Nephron (organoid): ENCODE measurements around the gene CYREN.
A peak's percentile ranks its signal among the peaks of the same experiment; 100 is the strongest.

ENCODE experiments used
- H3K27ac Mint-ChIP-seq, 3 experiments: 2 replicates each; pipeline ENCODE4 v1.8.0; 2020; ENCODE audit warnings: mixed read lengths in 3 of 3, mild to moderate bottlenecking in 2 of 3, moderate library complexity in 1 of 3
- H3K27me3 Mint-ChIP-seq: 2 replicates; pipeline ENCODE4 v1.8.0; 2021; ENCODE audit warnings: low read depth, mild to moderate bottlenecking, moderate library complexity, mixed read lengths
- H3K36me3 Mint-ChIP-seq: 2 replicates; pipeline ENCODE4 v1.8.0; 2020; ENCODE audit warnings: low read depth, mixed read lengths
- H3K4me1 Mint-ChIP-seq: 2 replicates; pipeline ENCODE4 v1.8.0; 2020; ENCODE audit warnings: mixed read lengths
- H3K4me3 Mint-ChIP-seq, 3 experiments: 2 replicates each; pipeline ENCODE4 v1.8.0; 2020; ENCODE audit warnings: mild to moderate bottlenecking in 3 of 3, mixed read lengths in 3 of 3, moderate library complexity in 2 of 3
- H3K9me3 Mint-ChIP-seq: 2 replicates; pipeline ENCODE4 v1.8.0; 2020; ENCODE audit warnings: mixed read lengths
- TF ChIP-seq, protein P1 (sequence below), 3 experiments: fragments of 200-600 bp; sonication (generic); IDR thresholded peaks; one replicate each; pipeline ENCODE4 v1.5.0; 2021; ENCODE audit warnings: antibody characterized with exemption in 3 of 3; ENCODE audit not compliant: unreplicated experiment in 3 of 3

The CYREN gene

DNA sequence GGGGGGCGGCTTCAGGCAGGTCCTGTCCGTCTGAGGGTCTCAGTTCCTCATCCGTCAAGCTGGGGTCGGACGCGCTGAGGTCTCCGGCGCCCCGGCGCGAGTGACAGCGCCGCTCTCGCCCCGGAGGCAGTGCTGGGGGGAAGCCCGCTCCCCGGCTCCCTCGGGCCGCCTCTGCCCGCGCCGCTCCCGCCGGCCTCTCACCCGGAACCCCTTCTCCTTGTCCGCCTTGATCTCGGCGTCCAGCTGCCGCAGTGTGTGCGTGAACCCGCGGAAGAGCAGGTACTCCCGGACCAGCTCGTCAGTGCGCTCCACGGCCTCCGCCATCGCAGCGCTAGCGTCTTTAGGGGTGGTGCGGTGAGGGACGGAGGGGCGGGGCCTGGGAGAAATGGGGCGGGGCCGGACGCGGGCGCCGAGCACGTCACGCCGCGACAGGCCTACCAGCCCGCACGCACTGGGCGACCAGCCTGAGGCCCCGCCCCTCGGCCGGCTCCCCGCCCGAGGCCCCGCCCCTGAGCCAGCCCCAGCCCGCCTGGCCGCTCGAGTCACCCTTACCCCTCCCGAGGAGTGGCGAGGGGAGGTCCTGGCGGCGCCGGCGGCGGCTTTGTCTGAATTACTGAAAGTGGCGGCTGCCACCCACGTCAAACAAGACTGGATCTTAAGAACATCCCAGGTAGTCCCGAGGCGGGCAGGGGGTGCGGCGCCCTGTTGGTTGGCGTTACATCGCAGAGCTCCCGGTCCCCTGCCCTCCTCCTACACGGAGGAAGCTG lies 40.9 kb upstream of the CYREN start, which contains the start of gene WDR91:
TSS of gene WDR91 (minus strand) at position 348 of the 767 bp plus-strand sequence. CDS start at position 324, 24 bp downstream.
- Mint-ChIP-seq H3K27ac (peak within 1 kb of the TSS; percentile 91 to 98 (median 96)), H3K36me3 (peaks cover 10% of the 10 kb centered on the region), H3K4me3 (peak within 1 kb of the TSS; percentile 91 to 100 (median 96)), H3K27me3 (peaks cover 3% of the 10 kb centered on the region), H3K4me1 (peaks cover 25% of the 10 kb centered on the region), H3K9me3 (no peaks in the 10 kb centered on the region)
- TF ChIP-seq, protein P1, sequence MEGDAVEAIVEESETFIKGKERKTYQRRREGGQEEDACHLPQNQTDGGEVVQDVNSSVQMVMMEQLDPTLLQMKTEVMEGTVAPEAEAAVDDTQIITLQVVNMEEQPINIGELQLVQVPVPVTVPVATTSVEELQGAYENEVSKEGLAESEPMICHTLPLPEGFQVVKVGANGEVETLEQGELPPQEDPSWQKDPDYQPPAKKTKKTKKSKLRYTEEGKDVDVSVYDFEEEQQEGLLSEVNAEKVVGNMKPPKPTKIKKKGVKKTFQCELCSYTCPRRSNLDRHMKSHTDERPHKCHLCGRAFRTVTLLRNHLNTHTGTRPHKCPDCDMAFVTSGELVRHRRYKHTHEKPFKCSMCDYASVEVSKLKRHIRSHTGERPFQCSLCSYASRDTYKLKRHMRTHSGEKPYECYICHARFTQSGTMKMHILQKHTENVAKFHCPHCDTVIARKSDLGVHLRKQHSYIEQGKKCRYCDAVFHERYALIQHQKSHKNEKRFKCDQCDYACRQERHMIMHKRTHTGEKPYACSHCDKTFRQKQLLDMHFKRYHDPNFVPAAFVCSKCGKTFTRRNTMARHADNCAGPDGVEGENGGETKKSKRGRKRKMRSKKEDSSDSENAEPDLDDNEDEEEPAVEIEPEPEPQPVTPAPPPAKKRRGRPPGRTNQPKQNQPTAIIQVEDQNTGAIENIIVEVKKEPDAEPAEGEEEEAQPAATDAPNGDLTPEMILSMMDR (IDR thresholded peaks at IDR 0.05; ENCODE audit: unreplicated experiment in 3 of 3), result no peak

DNA sequence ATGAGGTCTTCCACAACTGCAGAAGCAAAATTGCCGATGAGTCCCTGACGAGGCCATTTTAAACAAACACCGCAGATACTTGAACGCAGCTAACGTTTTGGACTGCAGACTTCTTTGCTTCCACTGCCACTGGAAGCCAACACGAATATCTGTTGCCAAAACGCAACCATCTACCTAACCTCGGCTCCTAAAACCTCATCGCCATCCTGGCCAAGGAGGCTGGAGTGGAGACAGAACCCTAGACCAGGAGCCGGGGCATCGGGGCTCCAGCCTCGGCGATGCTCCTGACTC lies 40.3 kb upstream of the CYREN start:
- TF ChIP-seq, protein P1 (IDR thresholded peaks at IDR 0.05; ENCODE audit: unreplicated experiment in 3 of 3), result no peak
- H3K9me3 Mint-ChIP-seq, result no peaks in the 10 kb centered on the region
- peak overlapping the region; percentile 91 to 100 (median 96) for H3K4me3 Mint-ChIP-seq
- peaks cover 25% of the 10 kb centered on the region for H3K4me1 Mint-ChIP-seq
- H3K27ac Mint-ChIP-seq, result peak overlapping the region; percentile 89 to 98 (median 91)
- peaks cover 15% of the 10 kb centered on the region for H3K36me3 Mint-ChIP-seq
- H3K27me3 Mint-ChIP-seq, result peaks cover 3% of the 10 kb centered on the region

- peaks cover 24% of the 10 kb centered on the region for H3K36me3 Mint-ChIP-seq
- H3K4me3 Mint-ChIP-seq, result peak overlapping the region; percentile 91 to 100 (median 96)
- H3K27ac Mint-ChIP-seq, result peak overlapping the region; percentile 60 to 98 (median 93)
Observed at GRCh38 chr7:135209225-135209834, 38.8 kb upstream of the CYREN start.

DNA sequence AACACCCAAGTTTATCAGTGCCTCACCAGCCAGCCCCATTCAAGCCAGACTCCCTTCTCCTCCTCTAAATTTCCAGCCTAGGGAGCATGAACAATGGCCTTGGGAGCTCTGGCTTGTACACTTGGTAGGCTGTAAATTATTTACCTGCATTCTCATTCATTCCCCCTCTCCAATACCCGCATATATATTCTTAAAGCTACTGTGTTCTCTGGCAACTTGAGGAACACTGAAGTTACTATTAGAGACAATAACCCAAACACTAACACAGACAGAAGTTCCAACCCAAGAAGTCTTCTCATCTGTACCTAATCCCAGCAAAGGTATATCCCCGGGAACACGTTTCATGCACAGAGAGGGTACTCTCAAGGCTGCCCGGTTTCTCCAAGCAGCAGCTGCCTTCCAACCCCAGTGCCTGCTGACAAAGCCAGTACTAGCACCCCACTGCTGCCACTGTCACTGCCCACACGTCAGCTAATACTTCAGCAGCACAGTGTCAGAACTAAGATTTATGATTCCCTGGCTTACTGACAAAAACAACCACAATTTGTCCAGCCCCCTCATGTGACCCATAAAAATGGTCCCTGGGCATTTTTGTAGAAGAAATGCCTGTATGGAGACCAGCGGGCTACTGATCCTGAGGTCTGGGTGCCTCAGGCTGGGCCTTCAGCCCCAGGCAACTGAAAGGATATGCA lies 37.7 kb upstream of the CYREN start:
- Mint-ChIP-seq H3K27me3 (peaks cover 3% of the 10 kb centered on the region), H3K4me3 (peak overlapping the region; percentile 91 to 100 (median 96)), H3K9me3 (no peaks in the 10 kb centered on the region), H3K36me3 (peaks cover 33% of the 10 kb centered on the region), H3K4me1 (peaks cover 25% of the 10 kb centered on the region), H3K27ac (peak overlapping the region; percentile 87 to 98 (median 93))
- TF ChIP-seq, protein P1 (IDR thresholded peaks at IDR 0.05; ENCODE audit: unreplicated experiment in 3 of 3), result no peak

More at GRCh38 chr7:135209225-135209834, 38.8 kb upstream of the CYREN start:
- H3K9me3 Mint-ChIP-seq, result no peaks in the 10 kb centered on the region
- peaks cover 3% of the 10 kb centered on the region for H3K27me3 Mint-ChIP-seq
- H3K4me1 Mint-ChIP-seq, result peaks cover 25% of the 10 kb centered on the region
- TF ChIP-seq, protein P1 (IDR thresholded peaks at IDR 0.05; ENCODE audit: unreplicated experiment in 3 of 3), result no peak

GRCh38 chr7:135207406-135208101 lies 37.0 kb upstream of the CYREN start:
- Mint-ChIP-seq H3K27ac (peak overlapping the region; percentile 87 to 98 (median 93)), H3K36me3 (peaks cover 37% of the 10 kb centered on the region), H3K4me3 (peak overlapping the region; percentile 91 to 100 (median 96)), H3K9me3 (no peaks in the 10 kb centered on the region), H3K4me1 (peaks cover 26% of the 10 kb centered on the region), H3K27me3 (peaks cover 3% of the 10 kb centered on the region)
- TF ChIP-seq, protein P1 (IDR thresholded peaks at IDR 0.05; ENCODE audit: unreplicated experiment in 3 of 3), result no peak
